ENCODE results near the gene DLST.

DNA sequence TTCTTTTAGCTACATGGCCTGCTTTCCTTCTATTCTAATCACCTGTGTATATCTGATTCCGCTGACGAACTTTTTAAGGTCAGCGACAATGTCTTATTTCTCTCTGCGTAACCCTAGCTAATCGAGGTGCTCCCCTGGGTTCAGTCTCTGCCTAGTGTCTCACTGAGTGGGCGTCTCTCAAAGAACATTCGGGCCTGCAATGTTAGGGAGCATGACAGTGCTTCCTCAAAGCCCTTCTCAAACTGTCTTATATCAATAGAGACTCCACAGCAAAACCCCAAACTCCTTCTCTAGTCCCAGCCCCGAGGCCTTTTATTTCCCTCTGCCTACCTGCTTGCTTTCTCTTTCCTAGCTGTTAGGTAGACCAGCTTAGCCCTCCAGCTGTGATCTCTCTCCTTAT is 55.0 kb downstream of the DLST start:
- TF ChIP-seq POLR2AphosphoS5 (IDR thresholded peaks at IDR 0.05) (no peak), POLR2A (IDR thresholded peaks at IDR 0.05) (no peak)
- TF ChIP-seq, protein P1, sequence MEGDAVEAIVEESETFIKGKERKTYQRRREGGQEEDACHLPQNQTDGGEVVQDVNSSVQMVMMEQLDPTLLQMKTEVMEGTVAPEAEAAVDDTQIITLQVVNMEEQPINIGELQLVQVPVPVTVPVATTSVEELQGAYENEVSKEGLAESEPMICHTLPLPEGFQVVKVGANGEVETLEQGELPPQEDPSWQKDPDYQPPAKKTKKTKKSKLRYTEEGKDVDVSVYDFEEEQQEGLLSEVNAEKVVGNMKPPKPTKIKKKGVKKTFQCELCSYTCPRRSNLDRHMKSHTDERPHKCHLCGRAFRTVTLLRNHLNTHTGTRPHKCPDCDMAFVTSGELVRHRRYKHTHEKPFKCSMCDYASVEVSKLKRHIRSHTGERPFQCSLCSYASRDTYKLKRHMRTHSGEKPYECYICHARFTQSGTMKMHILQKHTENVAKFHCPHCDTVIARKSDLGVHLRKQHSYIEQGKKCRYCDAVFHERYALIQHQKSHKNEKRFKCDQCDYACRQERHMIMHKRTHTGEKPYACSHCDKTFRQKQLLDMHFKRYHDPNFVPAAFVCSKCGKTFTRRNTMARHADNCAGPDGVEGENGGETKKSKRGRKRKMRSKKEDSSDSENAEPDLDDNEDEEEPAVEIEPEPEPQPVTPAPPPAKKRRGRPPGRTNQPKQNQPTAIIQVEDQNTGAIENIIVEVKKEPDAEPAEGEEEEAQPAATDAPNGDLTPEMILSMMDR (IDR thresholded peaks at IDR 0.05), result no peak
